Mesenchymal stem cell (in vitro differentiated cells and primary cell): Measurements from ENCODE around the gene KIF1A. TPM values are rescaled to one million over a fixed set of nuclear protein-coding genes. Genes with fewer than 3 reads are reported as not detected.

Experiments used
- DNase-seq: peaks from one replicate; pipeline ENCODE4 v3.0.0-alpha.2; 2013
- H2AFZ ChIP-seq: one replicate; pipeline ENCODE4 v1.6.1; 2013; ENCODE audit warnings: low read depth, mild to moderate bottlenecking, control low read depth, inconsistent platforms, low read length, moderate library complexity
- H2AK5ac ChIP-seq: 2 replicates; pipeline ENCODE4 v1.6.1; 2013; ENCODE audit warnings: low read length, moderate library complexity, mild to moderate bottlenecking, inconsistent platforms; ENCODE audit not compliant: severe bottlenecking
- H2BK120ac ChIP-seq: one replicate; pipeline ENCODE4 v1.6.1; 2013; ENCODE audit warnings: low read depth, mild to moderate bottlenecking, inconsistent platforms, low read length, moderate library complexity
- H2BK12ac ChIP-seq, 2 experiments: one replicate each; pipeline ENCODE4 v1.6.1; 2013; ENCODE audit warnings: inconsistent platforms in 2 of 2, low read length in 2 of 2, mild to moderate bottlenecking in 2 of 2, moderate library complexity in 2 of 2, control low read depth in 1 of 2
- H2BK15ac ChIP-seq: one replicate; pipeline ENCODE4 v1.6.1; 2013; ENCODE audit warnings: mild to moderate bottlenecking, low read depth, inconsistent platforms; ENCODE audit not compliant: poor library complexity, severe bottlenecking
- H2BK5ac ChIP-seq: 2 replicates; pipeline ENCODE4 v1.6.1; 2013; ENCODE audit warnings: low read depth, mild to moderate bottlenecking, low read length, control low read depth, inconsistent platforms; ENCODE audit not compliant: poor library complexity, severe bottlenecking
- H3K14ac ChIP-seq, 2 experiments: one replicate each; pipeline ENCODE4 v1.6.1; 2013; ENCODE audit warnings: inconsistent platforms in 2 of 2, low read length in 2 of 2, control low read depth in 1 of 2, mild to moderate bottlenecking in 1 of 2, moderate library complexity in 1 of 2
- H3K18ac ChIP-seq, 2 experiments: one replicate each; pipeline ENCODE4 v1.6.1; 2013; ENCODE audit warnings: inconsistent platforms in 2 of 2, low read length in 2 of 2, control low read depth in 1 of 2, low read depth in 1 of 2, mild to moderate bottlenecking in 1 of 2
- H3K23ac ChIP-seq, 2 experiments: one replicate each; pipeline ENCODE4 v1.6.1; 2013; ENCODE audit warnings: inconsistent platforms in 2 of 2, low read length in 2 of 2, mild to moderate bottlenecking in 2 of 2, moderate library complexity in 2 of 2, control low read depth in 1 of 2
- H3K27ac ChIP-seq: 2 replicates; pipeline ENCODE4 v1.5.1; 2013; ENCODE audit warnings: mild to moderate bottlenecking, moderate library complexity, low read length, control low read depth, inconsistent platforms; ENCODE audit not compliant: poor library complexity, severe bottlenecking
- H3K27me3 ChIP-seq, 2 experiments: 2 replicates each; pipeline versions ENCODE4 v1.6.1 to v1.7.0; 2013; ENCODE audit warnings: low read length in 2 of 2, mild to moderate bottlenecking in 2 of 2, moderate library complexity in 2 of 2, control low read depth in 1 of 2, inconsistent platforms in 1 of 2; ENCODE audit not compliant: control insufficient read depth in 1 of 2, insufficient read depth in 1 of 2
- H3K36me3 ChIP-seq, 2 experiments: 2 replicates each; pipeline versions ENCODE4 v1.6.1 to v1.7.0; 2013; ENCODE audit warnings: low read length in 2 of 2, control low read depth in 1 of 2, inconsistent platforms in 1 of 2, low read depth in 1 of 2, mild to moderate bottlenecking in 1 of 2; ENCODE audit not compliant: insufficient read depth in 2 of 2, control insufficient read depth in 1 of 2
- H3K4ac ChIP-seq, 2 experiments: one replicate each; pipeline ENCODE4 v1.6.1; 2013; ENCODE audit warnings: inconsistent platforms in 2 of 2, low read length in 2 of 2, mild to moderate bottlenecking in 2 of 2, moderate library complexity in 2 of 2, control low read depth in 1 of 2, low read depth in 1 of 2
- H3K4me1 ChIP-seq: 2 replicates; pipeline ENCODE4 v1.6.1; 2013; ENCODE audit warnings: low read depth, low read length, control low read depth; ENCODE audit not compliant: control insufficient read depth, insufficient read depth
- H3K4me2 ChIP-seq: 2 replicates; pipeline ENCODE4 v1.6.1; 2013; ENCODE audit warnings: low read length, mild to moderate bottlenecking, inconsistent platforms; ENCODE audit not compliant: poor library complexity, severe bottlenecking
- H3K4me3 ChIP-seq, 2 experiments: 2 replicates each; pipeline versions ENCODE4 v1.5.1 to v1.7.0; 2013; ENCODE audit warnings: low read length in 2 of 2, mild to moderate bottlenecking in 2 of 2, control low read depth in 1 of 2, low read depth in 1 of 2; ENCODE audit not compliant: insufficient read depth in 1 of 2
- H3K79me1 ChIP-seq: replicated peaks from 2 replicates; pipeline ENCODE4 v1.6.1; 2013; ENCODE audit warnings: mild to moderate bottlenecking, control low read depth, low read length, inconsistent platforms; ENCODE audit not compliant: poor library complexity, severe bottlenecking
- H3K9ac ChIP-seq: 2 replicates; pipeline ENCODE4 v1.7.0; 2013; ENCODE audit warnings: mild to moderate bottlenecking, low read length, moderate library complexity
- H3K9me3 ChIP-seq: 2 replicates; pipeline ENCODE4 v1.7.0; 2013; ENCODE audit warnings: mild to moderate bottlenecking, low read length; ENCODE audit not compliant: control insufficient read depth
- H4K8ac ChIP-seq: one replicate; pipeline ENCODE4 v1.6.1; 2013; ENCODE audit warnings: inconsistent platforms, mild to moderate bottlenecking, low read length, moderate library complexity
- H4K91ac ChIP-seq: one replicate; pipeline ENCODE4 v1.6.1; 2013; ENCODE audit warnings: mild to moderate bottlenecking, low read length, inconsistent platforms
- WGBS: methylation state at CpG from one replicate; pipeline ENCODE4 v1.1.7; 2013; ENCODE audit warnings: mixed read lengths; 5-methylcytosine and 5-hydroxymethylcytosine counted together
- small RNA-seq: library from polyadenylated mRNA; stranded (forward); fragments of <200 nt; extraction: miRNeasy Mini kit (QIAGEN cat#:217004); gene quantifications from one replicate; pipeline ENCODE3, GENCODE V24; 2013; ENCODE audit warnings: low read depth

Gene KIF1A

GRCh38 chr2:240670950-240671349 lies 149.1 kb downstream of the KIF1A start:
- no peaks in the 10 kb centered on the region for H3K36me3 ChIP-seq
- no peak overlapping the region for H4K91ac ChIP-seq
- H3K79me1 ChIP-seq: no peaks in the 10 kb centered on the region
- no peak overlapping the region for H2AK5ac ChIP-seq
- H3K18ac ChIP-seq: no peak overlapping the region
- H2BK5ac ChIP-seq: no peak overlapping the region
- no peak overlapping the region for H2AFZ ChIP-seq
- no peak overlapping the region for H3K27ac ChIP-seq
- no peak overlapping the region for H3K14ac ChIP-seq
- DNase-seq: no peak
- peaks cover 13 to 75% of the 10 kb centered on the region in 2 experiments for H3K27me3 ChIP-seq
- H3K4me1 ChIP-seq: no peaks in the 10 kb centered on the region
- H3K9me3 ChIP-seq: no peaks in the 10 kb centered on the region
- H3K4me2 ChIP-seq: no peak overlapping the region
- H3K9ac ChIP-seq: no peak overlapping the region
- 82% methylated on average over 4 of the region's 4 CpGs for WGBS
- no peak overlapping the region for H2BK120ac ChIP-seq
- H3K4me3 ChIP-seq: no peak overlapping the region
- no peak overlapping the region for H2BK12ac ChIP-seq
- H3K4ac ChIP-seq: no peak overlapping the region
- H4K8ac ChIP-seq: no peak overlapping the region
- no peak overlapping the region for H3K23ac ChIP-seq
- no peak overlapping the region for H2BK15ac ChIP-seq

- no peak overlapping the region for H2AFZ ChIP-seq
- H3K9ac ChIP-seq: no peak overlapping the region
- no peak overlapping the region for H2AK5ac ChIP-seq
- H3K4me2 ChIP-seq: no peak overlapping the region
- H3K18ac ChIP-seq: no peak overlapping the region
- no peak overlapping the region for H3K14ac ChIP-seq
- no peaks in the 10 kb centered on the region for H3K4me1 ChIP-seq
- no peaks in the 10 kb centered on the region for H3K9me3 ChIP-seq
- DNase-seq: no peak
- H2BK120ac ChIP-seq: no peak overlapping the region
- no peak overlapping the region for H2BK5ac ChIP-seq
- no peak overlapping the region for H3K23ac ChIP-seq
- H2BK15ac ChIP-seq: no peak overlapping the region
- WGBS: 81% methylated on average over 7 of the region's 7 CpGs
- H3K27me3 ChIP-seq: peaks cover 13 to 77% of the 10 kb centered on the region in 2 experiments
- no peak overlapping the region for H2BK12ac ChIP-seq
- no peak overlapping the region for H4K8ac ChIP-seq
- H3K36me3 ChIP-seq: no peaks in the 10 kb centered on the region
- H4K91ac ChIP-seq: no peak overlapping the region
- no peaks in the 10 kb centered on the region for H3K79me1 ChIP-seq
- H3K4ac ChIP-seq: no peak overlapping the region
- H3K4me3 ChIP-seq: no peak overlapping the region
- H3K27ac ChIP-seq: no peak overlapping the region
Observed at GRCh38 chr2:240670402-240670801, 149.6 kb downstream of the KIF1A start.

GRCh38 chr2:240664622-240665021 lies 155.4 kb downstream of the KIF1A start:
- Histone ChIP-seq H2BK12ac (no peak overlapping the region), H3K27ac (no peak overlapping the region), H4K91ac (no peak overlapping the region), H3K23ac (no peak overlapping the region), H2BK15ac (no peak overlapping the region), H3K36me3 (no peaks in the 10 kb centered on the region), H3K9ac (no peak overlapping the region), H3K18ac (no peak overlapping the region), H2AFZ (no peak overlapping the region), H3K79me1 (no peaks in the 10 kb centered on the region), H4K8ac (no peak overlapping the region), H3K14ac (no peak overlapping the region), H2BK5ac (no peak overlapping the region), H3K27me3 (peaks cover 0 to 57% of the 10 kb centered on the region in 2 experiments), H2AK5ac (no peak overlapping the region), H2BK120ac (no peak overlapping the region), H3K4me1 (no peaks in the 10 kb centered on the region), H3K4ac (no peak overlapping the region), H3K4me3 (no peak overlapping the region), H3K9me3 (peaks cover 8% of the 10 kb centered on the region), H3K4me2 (no peak overlapping the region)
- 85% methylated on average over 1 of the region's 1 CpG for WGBS
- no peak for DNase-seq

Small RNA genes within 50 kb of the gene (small RNA-seq; reads per million reads assigned to genes)
- gene AC011298.3: not detected
